Measurements from ENCODE around the gene GSTCD.

The GSTCD gene

DNA sequence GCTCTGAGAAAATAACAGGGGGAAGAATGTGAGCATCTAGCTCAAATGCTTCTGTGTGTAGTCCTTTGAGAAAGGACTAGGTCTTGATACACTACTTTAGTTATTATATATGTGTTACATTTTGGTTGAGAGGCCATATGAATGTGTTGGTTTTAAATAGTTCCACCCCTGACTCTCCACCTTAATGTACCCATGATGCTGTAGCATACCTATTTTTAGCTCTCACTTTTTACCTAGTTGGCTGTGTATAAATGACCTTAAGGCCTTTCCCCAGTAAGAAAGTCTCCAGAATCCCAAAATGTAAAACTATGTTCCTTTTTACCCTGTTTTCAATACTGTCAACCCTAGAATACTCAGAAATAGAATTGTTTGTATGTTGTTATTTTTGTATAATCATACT lies 166.6 kb downstream of the GSTCD start:
- TF ChIP-seq EZH2 (IDR thresholded peaks at IDR 0.05; ENCODE audit: borderline replicate concordance, low read length) (no peak), CTCF (IDR thresholded peaks at IDR 0.05; ENCODE audit: low read length) (no peak)
- Histone ChIP-seq H3K27ac (ENCODE audit: low read depth, low read length, poor library complexity, severe bottlenecking) (no peak overlapping the region), H3K4me3 (ENCODE audit: low read depth, low read length, poor library complexity, severe bottlenecking) (no peak overlapping the region), H3K79me2 (ENCODE audit: insufficient read depth, low read length) (no peaks in the 10 kb centered on the region), H3K4me1 (ENCODE audit: insufficient read depth, low read length, severe bottlenecking) (no peaks in the 10 kb centered on the region), H4K20me1 (ENCODE audit: insufficient read depth, low read length) (no peaks in the 10 kb centered on the region), H3K9me3 (ENCODE audit: low read length) (no peaks in the 10 kb centered on the region), H3K4me2 (ENCODE audit: low read length) (no peak overlapping the region), H3K9me2 (ENCODE audit: low read depth, low read length) (no peaks in the 10 kb centered on the region), H3K27me3 (ENCODE audit: insufficient read depth, low read length) (no peaks in the 10 kb centered on the region), H3K36me3 (ENCODE audit: insufficient read depth, low read length) (no peaks in the 10 kb centered on the region), H2AFZ (ENCODE audit: low read length) (no peak overlapping the region), H3K9ac (ENCODE audit: low read length) (no peak overlapping the region), H3F3A (ENCODE audit: insufficient read depth, low read length) (no peaks in the 10 kb centered on the region)

DNA sequence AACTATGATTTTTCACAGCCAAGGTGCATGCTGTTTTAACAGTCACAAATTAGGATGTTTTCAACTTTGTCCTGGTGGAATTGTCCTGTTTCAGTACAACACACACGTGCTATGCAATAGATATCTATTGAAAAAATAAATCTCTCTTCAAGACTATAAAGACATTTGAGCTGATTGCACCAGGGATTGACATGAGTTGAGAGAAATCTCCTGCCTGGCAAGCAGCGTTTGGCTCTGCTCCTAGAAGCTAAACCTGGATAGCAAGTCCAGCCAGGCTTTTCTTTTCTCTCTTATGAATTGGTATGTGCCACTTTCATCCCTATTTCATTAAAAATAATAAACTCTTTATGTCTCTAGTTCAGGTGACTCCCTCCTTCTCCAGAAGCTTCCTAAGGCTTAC lies 170.1 kb downstream of the GSTCD start:
- H3K9me3 ChIP-seq (ENCODE audit: low read length) = no peaks in the 10 kb centered on the region
- no peaks in the 10 kb centered on the region for H3K79me2 ChIP-seq (ENCODE audit: insufficient read depth, low read length)
- H3K27ac ChIP-seq (ENCODE audit: low read depth, low read length, poor library complexity, severe bottlenecking) = no peak overlapping the region
- H3K27me3 ChIP-seq (ENCODE audit: insufficient read depth, low read length) = no peaks in the 10 kb centered on the region
- TF ChIP-seq EZH2 (IDR thresholded peaks at IDR 0.05; ENCODE audit: borderline replicate concordance, low read length) (no peak), CTCF (IDR thresholded peaks at IDR 0.05; ENCODE audit: low read length) (no peak)
- no peak overlapping the region for H3K4me2 ChIP-seq (ENCODE audit: low read length)
- no peaks in the 10 kb centered on the region for H3K36me3 ChIP-seq (ENCODE audit: insufficient read depth, low read length)
- H3K9me2 ChIP-seq (ENCODE audit: low read depth, low read length) = no peaks in the 10 kb centered on the region
- no peak overlapping the region for H3K4me3 ChIP-seq (ENCODE audit: low read depth, low read length, poor library complexity, severe bottlenecking)
- H3F3A ChIP-seq (ENCODE audit: insufficient read depth, low read length) = no peaks in the 10 kb centered on the region
- H4K20me1 ChIP-seq (ENCODE audit: insufficient read depth, low read length) = no peaks in the 10 kb centered on the region
- H2AFZ ChIP-seq (ENCODE audit: low read length) = no peak overlapping the region
- H3K9ac ChIP-seq (ENCODE audit: low read length) = no peak overlapping the region
- no peaks in the 10 kb centered on the region for H3K4me1 ChIP-seq (ENCODE audit: insufficient read depth, low read length, severe bottlenecking)

GRCh38 chr4:105887508-105887907 lies 178.9 kb downstream of the GSTCD start:
- Histone ChIP-seq H3K9me3 (ENCODE audit: low read length) (no peaks in the 10 kb centered on the region), H2AFZ (ENCODE audit: low read length) (no peak overlapping the region), H3K27ac (ENCODE audit: low read depth, low read length, poor library complexity, severe bottlenecking) (no peak overlapping the region), H3K9ac (ENCODE audit: low read length) (no peak overlapping the region), H3F3A (ENCODE audit: insufficient read depth, low read length) (no peaks in the 10 kb centered on the region), H3K9me2 (ENCODE audit: low read depth, low read length) (no peaks in the 10 kb centered on the region), H3K4me2 (ENCODE audit: low read length) (no peak overlapping the region), H3K36me3 (ENCODE audit: insufficient read depth, low read length) (no peaks in the 10 kb centered on the region), H4K20me1 (ENCODE audit: insufficient read depth, low read length) (no peaks in the 10 kb centered on the region), H3K27me3 (ENCODE audit: insufficient read depth, low read length) (no peaks in the 10 kb centered on the region), H3K79me2 (ENCODE audit: insufficient read depth, low read length) (no peaks in the 10 kb centered on the region), H3K4me3 (ENCODE audit: low read depth, low read length, poor library complexity, severe bottlenecking) (no peak overlapping the region), H3K4me1 (ENCODE audit: insufficient read depth, low read length, severe bottlenecking) (no peaks in the 10 kb centered on the region)
- TF ChIP-seq CTCF (IDR thresholded peaks at IDR 0.05; ENCODE audit: low read length) (no peak), EZH2 (IDR thresholded peaks at IDR 0.05; ENCODE audit: borderline replicate concordance, low read length) (no peak)

Measured in OCI-LY1 (cell line).